ENCODE measurements around the gene PLA2G2F.

PLA2G2F gene

GRCh38 chr1:20191266-20191825 is 52.2 kb downstream of the PLA2G2F start:
- no peak for DNase-seq (ENCODE audit: low spot score)

DNA sequence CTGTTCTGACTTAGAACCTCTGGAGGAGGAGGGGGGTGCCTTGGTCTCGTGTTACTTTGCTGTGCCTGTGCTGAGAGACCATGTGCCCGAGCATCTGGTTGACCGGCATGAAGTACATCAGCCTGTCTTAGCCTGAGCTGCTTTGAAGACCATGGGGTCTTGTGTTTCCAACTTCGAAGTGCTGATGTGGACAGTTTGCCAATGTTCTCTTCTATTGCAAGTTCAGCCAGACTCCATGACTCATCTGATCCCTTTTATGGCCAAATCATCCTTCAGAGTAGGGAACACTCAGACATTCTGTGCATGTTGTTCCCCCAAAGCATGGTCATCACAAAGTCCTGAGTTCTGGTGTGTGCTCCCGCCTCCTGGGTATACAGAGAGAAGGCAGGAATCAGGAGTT is 53.2 kb downstream of the PLA2G2F start:
- DNase-seq (ENCODE audit: low spot score): no peak

DNA sequence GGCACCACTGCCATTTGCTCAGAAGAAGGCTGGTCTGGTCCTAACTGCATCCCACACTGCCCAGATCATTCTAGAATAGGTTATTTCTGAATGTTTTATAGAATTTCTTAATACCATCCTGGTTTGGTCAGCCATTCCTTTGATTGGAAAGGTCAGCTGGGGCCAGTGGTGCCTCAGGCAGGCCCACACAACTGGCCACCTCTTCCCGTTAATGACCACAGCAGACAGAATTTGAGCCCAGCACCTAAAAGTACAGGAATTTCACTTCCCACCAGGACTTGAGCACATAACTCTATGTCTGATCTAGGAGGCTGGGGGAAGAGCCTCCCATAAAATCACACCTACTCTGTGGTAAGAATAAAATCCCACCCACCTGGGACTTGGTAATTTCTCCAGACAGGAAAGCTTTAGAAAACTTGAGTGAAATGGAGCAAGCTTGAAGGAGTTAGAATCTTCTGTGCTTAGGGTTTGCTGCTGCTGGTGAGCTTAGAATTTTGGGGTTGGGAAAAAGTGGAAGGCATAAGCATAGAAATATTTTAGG is 53.8 kb downstream of the PLA2G2F start:
- no peak for DNase-seq (ENCODE audit: low spot score)

DNA sequence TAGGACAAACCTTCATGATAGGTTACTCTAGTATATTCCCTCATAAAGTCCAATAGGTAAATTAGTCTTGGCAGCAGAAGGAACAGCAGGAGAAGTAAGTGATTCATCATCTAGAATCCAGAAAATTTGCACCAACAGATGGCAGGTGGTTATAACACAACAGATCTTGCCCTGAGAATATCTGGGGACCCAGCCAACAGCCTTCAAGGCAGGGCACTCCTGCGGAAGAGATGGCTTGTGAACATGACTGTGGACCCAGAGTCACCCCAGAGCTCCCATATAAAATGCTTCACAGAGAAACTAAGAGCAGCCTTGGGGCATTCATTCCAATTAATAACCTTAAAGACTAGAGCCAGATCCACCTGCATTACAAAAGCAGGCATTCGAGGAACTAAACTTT is 55.1 kb downstream of the PLA2G2F start:
- peak; percentile 98 for DNase-seq (ENCODE audit: low spot score)

DNA sequence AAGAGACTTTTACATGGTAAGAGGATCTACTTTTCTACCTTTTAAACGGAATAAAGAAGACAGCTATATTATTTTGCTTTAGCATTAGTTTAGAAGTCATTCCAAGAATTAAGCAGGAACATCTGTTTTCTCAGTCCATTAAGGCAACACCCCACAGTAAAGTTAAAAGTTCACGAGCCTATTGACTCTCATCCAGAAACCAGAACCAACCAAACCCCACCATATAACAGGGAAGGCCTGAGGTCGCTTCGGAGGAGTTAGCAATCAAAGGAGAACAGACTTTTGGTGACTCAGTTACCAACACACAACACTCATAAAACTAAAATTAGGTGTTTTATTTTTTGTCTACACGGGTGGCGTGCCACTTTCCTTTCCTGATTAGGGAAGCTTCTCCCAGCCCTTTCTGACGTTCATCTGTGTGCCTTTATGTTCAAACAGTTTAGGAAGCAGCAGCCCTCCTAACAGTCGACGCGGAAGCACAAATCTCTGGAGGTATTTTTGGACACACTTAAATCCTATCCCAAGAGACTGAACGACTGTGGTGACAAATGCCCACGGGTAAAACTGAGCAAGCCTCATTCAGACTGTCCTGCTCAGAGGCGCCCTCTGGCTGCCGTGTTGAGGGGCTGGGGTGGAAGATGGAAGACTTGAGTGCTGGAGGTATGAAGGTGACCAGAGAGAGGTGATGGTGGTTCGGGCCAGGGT is 55.8 kb downstream of the PLA2G2F start:
- peak; percentile 48 for DNase-seq (ENCODE audit: low spot score)

DNA sequence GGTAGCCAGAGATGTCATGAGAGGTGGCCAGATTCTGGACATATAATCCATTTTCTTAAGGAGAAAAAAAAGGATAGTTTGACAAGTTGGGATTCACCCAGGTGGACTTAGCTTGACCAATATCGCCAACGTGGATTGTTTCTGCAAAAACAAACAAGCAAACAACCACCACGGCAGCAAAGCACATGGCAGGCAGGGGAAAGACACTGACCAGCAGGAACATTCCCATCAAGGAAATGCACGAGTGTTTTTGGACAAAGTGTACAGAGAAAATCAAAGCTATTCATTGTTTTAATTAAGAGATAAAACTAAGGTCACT is 56.3 kb downstream of the PLA2G2F start:
- no peak for DNase-seq (ENCODE audit: low spot score)

- no peak for DNase-seq (ENCODE audit: low spot score)
Observed at GRCh38 chr1:20197329-20197791, 58.2 kb downstream of the PLA2G2F start.

DNA sequence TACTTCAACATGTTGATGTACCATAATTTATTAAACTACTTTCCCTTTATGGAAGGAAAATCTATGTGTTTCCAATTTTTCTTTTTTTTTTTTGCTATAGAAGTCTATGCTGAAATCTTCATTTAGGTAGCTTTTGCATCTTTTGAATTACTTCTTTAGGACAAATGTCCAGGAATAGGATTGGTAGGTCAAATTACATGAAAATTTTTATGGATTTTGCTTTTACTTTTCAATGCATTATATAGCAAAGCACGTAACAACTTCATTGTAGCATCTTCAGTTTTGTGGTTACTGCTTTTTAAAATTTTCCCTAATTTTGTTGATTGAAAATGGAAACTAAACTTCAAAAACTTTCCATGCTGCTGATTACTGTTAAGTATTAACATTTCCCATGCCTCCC is 59.2 kb downstream of the PLA2G2F start:
- DNase-seq (ENCODE audit: low spot score): no peak

DNA sequence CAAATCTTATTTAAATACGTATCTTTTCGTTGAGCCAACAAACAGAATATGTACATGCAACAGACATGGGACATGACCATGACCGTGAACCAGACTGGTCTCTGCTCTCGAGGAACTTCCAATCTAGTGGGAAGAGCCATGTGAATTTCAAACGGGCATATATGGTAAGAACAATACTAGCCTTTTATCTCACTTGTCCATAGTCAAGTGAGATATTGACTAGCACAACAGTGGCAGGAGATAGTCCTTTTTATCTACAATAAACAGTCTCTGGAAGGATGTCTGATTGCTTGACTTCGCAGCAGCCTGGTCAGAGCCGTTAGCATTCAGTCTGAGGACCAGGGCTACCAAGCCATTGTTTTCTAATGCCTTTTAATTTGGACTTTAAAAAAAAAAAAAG is 59.8 kb downstream of the PLA2G2F start:
- DNase-seq (ENCODE audit: low spot score): no peak

DNA sequence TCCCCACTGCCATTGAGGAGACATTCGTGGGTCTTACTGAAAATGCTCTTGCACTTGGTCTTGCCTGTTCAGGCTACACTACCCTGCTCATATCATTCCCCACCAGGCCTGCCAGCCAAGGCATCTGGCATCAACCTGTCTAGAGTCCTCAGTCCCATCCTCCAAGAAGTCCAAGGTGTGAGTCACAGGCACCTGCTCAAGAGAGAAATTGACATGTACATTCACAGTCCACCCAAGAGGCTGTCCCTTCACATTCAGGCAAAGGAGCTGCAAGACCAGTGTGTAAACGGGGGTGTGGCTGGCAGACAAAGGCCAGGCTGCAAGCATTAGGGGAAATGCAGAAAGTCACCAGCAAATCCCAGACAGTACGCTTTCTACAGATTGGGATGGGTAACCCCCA is 60.3 kb downstream of the PLA2G2F start:
- DNase-seq (ENCODE audit: low spot score): no peak

GRCh38 chr1:20199840-20200239 is 60.7 kb downstream of the PLA2G2F start:
- no peak for DNase-seq (ENCODE audit: low spot score)

Data from cerebellar cortex (tissue), 1 donor.